K562 (cell line): ENCODE results near the gene SLC66A3. TPM values are rescaled to one million over a fixed set of nuclear protein-coding genes. Genes with fewer than 3 reads are reported as not detected.

Source experiments
- BRD9 ChIP-seq: fragments of 450-650 bp; IDR thresholded peaks from 2 replicates; pipeline ENCODE4 v1.6.1; 2018; ENCODE audit warnings: low read depth; ENCODE audit not compliant: partially characterized antibody
- CCNT2 ChIP-seq: IDR thresholded peaks from 2 replicates; pipeline ENCODE4 v1.6.1; 2011; ENCODE audit warnings: borderline replicate concordance, low read depth, mild to moderate bottlenecking, moderate library complexity, mixed read lengths, low read length; ENCODE audit not compliant: insufficient read length; ENCODE audit errors: extremely low read depth
- CEBPG ChIP-seq, 3 experiments: fragments of 200-800 bp in 1 of 3; sonication (Bioruptor generic) in 1 of 3; sonication (generic) in 1 of 3; formaldehyde crosslinking in 1 of 3; IDR thresholded peaks in 2 of 3; conservative IDR thresholded peaks in 1 of 3; 2 replicates each; pipeline versions ENCODE4 v1.6.1 to v1.8.0; 2016 to 2022; ENCODE audit warnings: missing compliant biosample characterization in 2 of 3, missing genetic modification characterization in 2 of 3, mild to moderate bottlenecking in 1 of 3, missing genetic modification reagents in 1 of 3
- DEAF1 ChIP-seq: fragments of 450-650 bp; formaldehyde crosslinking; IDR thresholded peaks from 2 replicates; pipeline ENCODE4 v1.4.0; 2020; ENCODE audit warnings: mild to moderate bottlenecking, moderate library complexity
- HINFP ChIP-seq: fragments of 450-650 bp; conservative IDR thresholded peaks from 2 replicates; pipeline ENCODE4 v1.6.1; 2016; ENCODE audit warnings: missing genetic modification characterization, low read depth, mild to moderate bottlenecking, control low read depth, missing compliant biosample characterization
- HMGXB4 ChIP-seq: sonication (generic); formaldehyde crosslinking; IDR thresholded peaks from 2 replicates; pipeline ENCODE4 v1.8.1; 2023; ENCODE audit warnings: mild to moderate bottlenecking, missing genetic modification reagents
- KLF16 ChIP-seq: IDR thresholded peaks from 2 replicates; pipeline ENCODE4 v1.6.1; 2016; ENCODE audit warnings: antibody characterized with exemption
- L3MBTL2 ChIP-seq: fragments of 450-650 bp; IDR thresholded peaks from 2 replicates; pipeline ENCODE4 v1.6.1; 2016; ENCODE audit warnings: mild to moderate bottlenecking, moderate library complexity
- MECOM ChIP-seq: fragments of 250-450 bp; sonication (Bioruptor Pico); IDR thresholded peaks from 2 replicates; pipeline ENCODE4 v1.8.0; 2022; ENCODE audit warnings: inconsistent platforms
- MEIS2 ChIP-seq: fragments of 450-650 bp; IDR thresholded peaks from 2 replicates; pipeline ENCODE4 v1.6.1; 2014; ENCODE audit warnings: mild to moderate bottlenecking; ENCODE audit not compliant: partially characterized antibody
- MTA2 ChIP-seq: fragments of 450-650 bp; IDR thresholded peaks from 2 replicates; pipeline ENCODE4 v1.6.1; 2016; ENCODE audit warnings: low read depth
- NFATC3 ChIP-seq: fragments of 450-650 bp; IDR thresholded peaks from 2 replicates; pipeline ENCODE4 v1.6.1; 2017; ENCODE audit warnings: mild to moderate bottlenecking
- NR2F6 ChIP-seq: fragments of 450-650 bp; formaldehyde crosslinking; IDR thresholded peaks from 2 replicates; pipeline ENCODE4 v1.4.0; 2020; ENCODE audit warnings: mild to moderate bottlenecking
- RBM34 ChIP-seq: fragments of 200-400 bp; formaldehyde crosslinking; IDR thresholded peaks from 2 replicates; pipeline ENCODE4 v1.6.1; 2018; ENCODE audit warnings: low read length, borderline replicate concordance; ENCODE audit not compliant: insufficient read depth
- RNF2 ChIP-seq: sonication (generic); IDR thresholded peaks from 2 replicates; pipeline ENCODE4 v1.6.1; 2016
- SAFB ChIP-seq: fragments of 200-400 bp; formaldehyde crosslinking; IDR thresholded peaks from 2 replicates; pipeline ENCODE4 v1.6.1; 2017; ENCODE audit warnings: low read depth, low read length, borderline replicate concordance
- SIN3A ChIP-seq, 2 experiments: fragments of 150-350 bp in 1 of 2; IDR thresholded peaks; 2 replicates each; pipeline ENCODE4 v1.6.1; 2011 to 2016; ENCODE audit warnings: borderline replicate concordance in 2 of 2, low read depth in 2 of 2, low read length in 2 of 2, mild to moderate bottlenecking in 2 of 2, moderate library complexity in 2 of 2; ENCODE audit not compliant: control insufficient read depth in 1 of 2
- SIX5 ChIP-seq, 2 experiments: IDR thresholded peaks; 2 replicates each; pipeline ENCODE4 v1.6.1; 2011; ENCODE audit warnings: low read length in 2 of 2, borderline replicate concordance in 1 of 2, low read depth in 1 of 2, mild to moderate bottlenecking in 1 of 2, moderate library complexity in 1 of 2; ENCODE audit not compliant: insufficient read depth in 1 of 2
- SMAD2 ChIP-seq: fragments of 150-350 bp; IDR thresholded peaks from 2 replicates; pipeline ENCODE4 v1.6.1; 2014; ENCODE audit warnings: low read depth, mild to moderate bottlenecking, low read length
- ZBTB49 ChIP-seq: sonication (generic); formaldehyde crosslinking; IDR thresholded peaks from 2 replicates; pipeline ENCODE4 v1.8.0; 2022; ENCODE audit warnings: missing genetic modification reagents, mild to moderate bottlenecking, borderline replicate concordance
- ZFP30 ChIP-seq: fragments of 250-450 bp; sonication (Bioruptor Pico); IDR thresholded peaks from 2 replicates; pipeline ENCODE4 v1.8.0; 2022; ENCODE audit warnings: moderate library complexity, mild to moderate bottlenecking, inconsistent platforms, borderline replicate concordance
- ZNF212 ChIP-seq: fragments of 450-650 bp; formaldehyde crosslinking; IDR thresholded peaks from 2 replicates; pipeline ENCODE4 v1.4.0; 2020; ENCODE audit warnings: mild to moderate bottlenecking
- polyA plus RNA-seq, 8 experiments: library from polyadenylated mRNA; depleted of rRNA in 4 of 8; stranded (reverse) in 5 of 8; unstranded in 3 of 8; fragments of >200 nt; fragmentation: Nextera tagmentation in 2 of 8; fragmentation: Illumina TruSeq in 1 of 8; extraction: Ambion mirVana in 2 of 8; extraction: Trizol in 1 of 8; gene quantifications; 2 replicates each; pipeline versions ENCODE4 v1.2.1 to v1.2.3, GENCODE V29; 2011 to 2014; ENCODE audit warnings: inconsistent platforms in 1 of 8, missing spikeins in 1 of 8
- total RNA-seq, 7 experiments: library from RNA; depleted of rRNA in 6 of 7; stranded (reverse); fragments of >200 nt in 6 of 7; fragmentation: Illumina TruSeq in 2 of 7; extraction: Trizol in 2 of 7; gene quantifications; 2 replicates each; pipeline versions ENCODE4 v1.2.1 to v1.2.3, GENCODE V29; 2011 to 2021; ENCODE audit warnings: low replicate concordance in 1 of 7

The SLC66A3 gene
- total and polyA plus RNA-seq, 9 of the 15 experiments (the other 6 are each of a cell fraction or from before 2014, with no cell fraction given) = 2.8 to 30.0 (median 9.1) TPM

GRCh38 chr2:11122380-11122779 lies 32.9 kb upstream of the SLC66A3 start (continued):
- TF ChIP-seq ZBTB49 (CRISPR knock-in tag) (no peak), NR2F6 (CRISPR knock-in tag) (no peak), MEIS2 (no peak), SIX5 (IDR thresholded peaks at IDR 0.05; ENCODE audit: borderline replicate concordance in 1 of 2, insufficient read depth in 1 of 2, low read depth in 1 of 2, low read length in 2 of 2) (no peak), SMAD2 (no peak), CCNT2 (no peak), NFATC3 (no peak), MECOM (CRISPR knock-in tag) (0 out of 2 replicates have a peak, but pooled peaks have one; percentile 43), ZNF212 (CRISPR knock-in tag) (no peak), CEBPG (CRISPR knock-in tag; IDR thresholded peaks at IDR 0.05) (peak; percentile 82), CEBPG (tag; conservative IDR thresholded peaks at IDR 0.05 in 1 of 2, IDR thresholded peaks at IDR 0.05 in 1 of 2) (peak; percentile 18 to 90; a peak in 3 of 4 replicates), BRD9 (no peak), MTA2 (no peak), SAFB (no peak), DEAF1 (no peak), HMGXB4 (CRISPR knock-in tag) (no peak), HINFP (no peak), RBM34 (no peak), KLF16 (no peak), ZFP30 (CRISPR knock-in tag) (no peak), RNF2 (peak; percentile 21; the same call in 1 of the 2 replicates), SIN3A (IDR thresholded peaks at IDR 0.05; ENCODE audit: borderline replicate concordance in 2 of 2, control insufficient read depth in 1 of 2, low read depth in 2 of 2, low read length in 2 of 2) (no peak), L3MBTL2 (no peak)
